Sigmoid colon (tissue), 7 donors: ENCODE measurements around the gene CDPF1. TPM values are rescaled to one million over a fixed set of nuclear protein-coding genes. Genes with fewer than 3 reads are reported as not detected.

Experiments used
- DNase-seq: peaks from one replicate; pipeline ENCODE4 v3.0.0-alpha.2; 2019
- H3K27ac ChIP-seq, 4 donors: fragments of 200-600 bp; sonication (generic); one replicate each; pipeline ENCODE4 v1.5.1; 2016 to 2019; ENCODE audit warnings: mild to moderate bottlenecking in 1 of 4
- H3K27me3 ChIP-seq, 3 donors: fragments of 200-600 bp; sonication (generic); one replicate each; pipeline ENCODE4 v1.5.1; 2019; ENCODE audit warnings: mild to moderate bottlenecking in 1 of 3
- H3K36me3 ChIP-seq, 4 donors: fragments of 200-600 bp; sonication (generic); one replicate each; pipeline ENCODE4 v1.5.1; 2016 to 2019
- H3K4me1 ChIP-seq, 4 donors: fragments of 200-600 bp; sonication (generic); one replicate each; pipeline ENCODE4 v1.5.1; 2017 to 2019
- H3K4me3 ChIP-seq, 4 donors: fragments of 200-600 bp; sonication (generic); one replicate each; pipeline ENCODE4 v1.5.1; 2017 to 2019; ENCODE audit warnings: mild to moderate bottlenecking in 2 of 4, moderate library complexity in 1 of 4
- H3K9me3 ChIP-seq, 4 donors: fragments of 200-600 bp in 3 of 4; sonication (generic) in 3 of 4; one replicate each; pipeline versions ENCODE4 v1.5.1 to v1.6.1; 2013 to 2019
- CTCF ChIP-seq, 4 experiments: fragments of 450-650 bp in 3 of 4; fragments of 200-600 bp in 1 of 4; IDR thresholded peaks; one replicate each; pipeline ENCODE4 v1.5.1; 2016 to 2019; ENCODE audit warnings: antibody characterized with exemption in 4 of 4, mild to moderate bottlenecking in 3 of 4, moderate library complexity in 2 of 4
- EP300 ChIP-seq, 4 donors: sonication (generic); formaldehyde crosslinking; IDR thresholded peaks; one replicate each; pipeline ENCODE4 v1.6.1; 2017; ENCODE audit warnings: antibody characterized with exemption in 4 of 4
- POLR2A ChIP-seq, 2 donors: fragments of 450-650 bp; IDR thresholded peaks; one replicate each; pipeline ENCODE4 v1.6.1; 2016; ENCODE audit warnings: antibody characterized with exemption in 2 of 2, mild to moderate bottlenecking in 2 of 2, moderate library complexity in 2 of 2
- POLR2AphosphoS5 ChIP-seq, 4 donors: sonication (generic); formaldehyde crosslinking; IDR thresholded peaks; one replicate each; pipeline ENCODE4 v1.6.1; 2017; ENCODE audit warnings: antibody characterized with exemption in 4 of 4
- WGBS, 2 donors: extraction: QIAGEN DNeasy Blood & Tissue Kit; methylation state at CpG; one replicate each; pipeline ENCODE4 v1.1.7; 2013; 5-methylcytosine and 5-hydroxymethylcytosine counted together
- intact Hi-C: fragments of 100-400 bp; cut with DNase I; formaldehyde crosslinking; loops from one replicate; pipeline ENCODE4 v1.15.1; 2023
- polyA plus RNA-seq, 3 donors: library from polyadenylated mRNA; stranded (reverse); fragments of 200-250 nt; gene quantifications; one replicate each; pipeline ENCODE4 v1.2.3, GENCODE V29; 2013
- total RNA-seq, 4 donors: library from RNA; depleted of rRNA; stranded (reverse); fragments of >200 nt; gene quantifications; one replicate each; pipeline ENCODE4 v1.1.0, GENCODE V29; 2016
- donor health status: healthy with polysubstance abuse.
- donor health status: Bipolar disorder and iron deficiency.
- donor health status: healthy.

Gene CDPF1
- total and polyA plus RNA-seq, 7 donors = 7.9 to 18.9 (median 15.8) TPM

DNA sequence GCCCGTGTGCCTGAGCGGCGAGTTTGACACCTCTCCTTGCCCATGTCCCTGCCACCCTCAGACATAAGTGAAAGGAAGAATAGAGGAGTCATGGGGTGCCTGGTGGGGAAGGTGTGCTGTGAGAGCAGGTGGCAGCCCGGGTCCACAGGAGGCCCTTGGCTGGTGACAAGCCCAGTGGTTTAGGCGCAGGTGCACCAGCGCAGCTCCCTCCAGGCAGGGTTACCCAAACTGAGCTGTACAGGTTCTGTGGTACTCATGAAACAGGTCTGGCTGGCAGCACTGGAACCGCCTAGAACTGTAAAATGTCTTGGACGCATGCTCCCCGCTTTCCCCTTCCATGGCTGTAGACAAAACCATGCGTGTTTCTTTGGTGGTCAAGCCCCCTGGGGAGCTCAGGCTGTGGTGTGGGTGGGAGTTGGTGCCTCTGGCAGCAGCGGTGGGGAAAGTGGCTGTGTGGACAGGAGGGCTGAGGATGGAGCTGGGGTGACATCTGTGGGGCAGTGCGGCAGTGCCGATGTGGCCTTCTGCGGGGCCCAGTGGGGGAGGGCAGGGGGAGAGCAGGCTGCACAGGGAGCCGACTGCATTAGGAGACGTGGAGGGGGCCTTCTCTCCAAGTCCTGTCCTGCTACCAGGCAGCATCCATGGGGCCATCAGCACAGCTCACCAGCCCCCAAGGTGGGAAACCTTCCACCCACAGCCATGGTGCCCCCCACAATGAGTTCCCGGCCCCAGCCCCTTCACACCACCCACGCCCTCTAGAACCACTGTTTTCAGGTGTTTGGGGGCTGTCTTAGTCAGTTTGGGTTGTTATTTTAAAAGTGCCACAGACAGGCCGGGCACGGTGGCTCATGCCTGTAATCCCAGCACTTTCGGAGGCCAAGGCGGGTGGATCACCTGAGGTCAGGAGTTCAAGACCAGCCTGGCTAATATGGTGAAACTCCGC is 41.0 kb upstream of the CDPF1 start:
- H3K4me3 ChIP-seq = no peak overlapping the region
- DNase-seq = no peak
- H3K9me3 ChIP-seq = peaks cover 0 to 3% (median 0%) of the 10 kb centered on the region in 4 donors
- no peaks in the 10 kb centered on the region for H3K27me3 ChIP-seq
- WGBS, 2 donors = 96% methylated on average over 23 of the region's 23 CpGs
- H3K27ac ChIP-seq = no peak overlapping the region
- H3K4me1 ChIP-seq = peaks cover 0 to 8% (median 7%) of the 10 kb centered on the region in 4 donors
- TF ChIP-seq CTCF (IDR thresholded peaks at IDR 0.05) = no peak
- TF ChIP-seq POLR2AphosphoS5 (IDR thresholded peaks at IDR 0.05) = no peak
- TF ChIP-seq EP300 (IDR thresholded peaks at IDR 0.05) = no peak
- TF ChIP-seq POLR2A (IDR thresholded peaks at IDR 0.05) = no peak
- H3K36me3 ChIP-seq = peaks cover 10 to 68% (median 25%) of the 10 kb centered on the region in 4 donors
- intact Hi-C loops = no loop called here

GRCh38 chr22:46290121-46290842 is 40.2 kb upstream of the CDPF1 start:
- Histone ChIP-seq H3K36me3 (peaks cover 10 to 76% (median 29%) of the 10 kb centered on the region in 4 donors), H3K4me3 (no peak overlapping the region), H3K27ac (no peak overlapping the region), H3K4me1 (no peaks in the 10 kb centered on the region), H3K9me3 (peaks cover 0 to 3% (median 0%) of the 10 kb centered on the region in 4 donors), H3K27me3 (no peaks in the 10 kb centered on the region)
- 95% methylated on average over 17 of the region's 17 CpGs for WGBS, 2 donors
- intact Hi-C loops = no loop called here
- DNase-seq = no peak
- TF ChIP-seq EP300 (IDR thresholded peaks at IDR 0.05) (no peak), POLR2AphosphoS5 (IDR thresholded peaks at IDR 0.05) (no peak), CTCF (IDR thresholded peaks at IDR 0.05) (no peak), POLR2A (IDR thresholded peaks at IDR 0.05) (no peak)

DNA sequence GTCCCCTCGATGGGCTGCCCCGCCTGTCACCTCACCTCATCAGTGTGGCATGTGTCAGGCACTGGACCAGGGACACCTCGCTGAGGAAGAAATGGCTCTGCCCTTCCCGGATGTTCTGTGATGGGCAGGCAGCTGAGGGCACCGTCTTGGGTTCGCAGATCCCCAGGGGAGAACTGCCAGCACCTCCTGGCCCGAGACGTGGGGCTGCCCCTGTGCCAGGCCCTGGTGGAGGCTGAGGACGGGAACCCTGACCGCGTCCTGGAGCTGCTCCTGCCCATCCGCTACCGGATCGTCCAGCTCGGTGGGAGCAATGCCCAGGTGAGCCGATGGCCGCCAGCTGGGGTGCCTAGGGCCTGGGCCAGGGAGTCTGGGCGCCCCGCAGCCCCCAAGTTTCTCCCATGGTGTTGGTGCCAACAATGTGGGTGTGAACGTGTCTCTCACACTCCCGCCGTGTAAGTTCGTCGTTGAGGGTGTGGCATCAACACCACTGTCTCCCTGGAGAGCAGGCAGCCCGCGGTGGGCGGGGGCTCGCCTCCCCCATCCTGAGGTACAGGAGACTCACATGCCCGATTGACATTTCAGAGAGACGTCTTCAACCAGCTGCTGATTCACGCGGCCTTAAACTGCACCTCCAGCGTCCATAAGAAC is 39.3 kb upstream of the CDPF1 start:
- Histone ChIP-seq H3K36me3 (peaks cover 17 to 85% (median 35%) of the 10 kb centered on the region in 4 donors), H3K4me3 (no peak overlapping the region), H3K4me1 (no peaks in the 10 kb centered on the region), H3K9me3 (peaks cover 0 to 3% (median 0%) of the 10 kb centered on the region in 4 donors), H3K27ac (no peak overlapping the region), H3K27me3 (no peaks in the 10 kb centered on the region)
- 90 to 92% methylated on average over 33 of the region's 33 CpGs for WGBS, 2 donors
- intact Hi-C loops = no loop called here
- no peak for TF ChIP-seq POLR2A (IDR thresholded peaks at IDR 0.05)
- TF ChIP-seq POLR2AphosphoS5 (IDR thresholded peaks at IDR 0.05) = no peak
- TF ChIP-seq CTCF (IDR thresholded peaks at IDR 0.05) = no peak
- no peak for TF ChIP-seq EP300 (IDR thresholded peaks at IDR 0.05)
- no peak for DNase-seq

- Histone ChIP-seq H3K27ac (no peak overlapping the region), H3K4me3 (no peak overlapping the region), H3K4me1 (no peaks in the 10 kb centered on the region), H3K9me3 (peaks cover 0 to 3% (median 0%) of the 10 kb centered on the region in 4 donors), H3K27me3 (no peaks in the 10 kb centered on the region), H3K36me3 (peaks cover 22 to 91% (median 38%) of the 10 kb centered on the region in 4 donors)
- no peak for TF ChIP-seq POLR2A (IDR thresholded peaks at IDR 0.05)
- no peak for TF ChIP-seq CTCF (IDR thresholded peaks at IDR 0.05)
- no peak for TF ChIP-seq POLR2AphosphoS5 (IDR thresholded peaks at IDR 0.05)
- TF ChIP-seq EP300 (IDR thresholded peaks at IDR 0.05) = no peak
- no peak for DNase-seq
- 92 to 93% methylated on average over 7 of the region's 7 CpGs for WGBS, 2 donors
- intact Hi-C loops = no loop called here
These were observed 38.8 kb upstream of the CDPF1 start for GRCh38 chr22:46288846-46289243.
